ENCODE data around the gene MS4A10. TPM values are rescaled to one million over a fixed set of nuclear protein-coding genes. Genes with fewer than 3 reads are reported as not detected.

MS4A10 gene
- total RNA-seq, 1 donor from 2014 or later, result not detected

GRCh38 chr11:60836866-60837515 lies 51.9 kb downstream of the MS4A10 start:
- no peak overlapping the region for H3K27ac Mint-ChIP-seq (ENCODE audit: unreplicated experiment)
- H3K4me3 Mint-ChIP-seq (ENCODE audit: unreplicated experiment), result no peak overlapping the region
- no peak for TF ChIP-seq CTCF (IDR thresholded peaks at IDR 0.05)
- H3K4me1 Mint-ChIP-seq (ENCODE audit: unreplicated experiment), result peaks cover 27% of the 10 kb centered on the region
- H3K9me3 Mint-ChIP-seq (ENCODE audit: unreplicated experiment), result no peaks in the 10 kb centered on the region
- H3K36me3 Mint-ChIP-seq (ENCODE audit: unreplicated experiment), result no peaks in the 10 kb centered on the region
- peaks cover 33% of the 10 kb centered on the region for H3K27me3 Mint-ChIP-seq (ENCODE audit: unreplicated experiment)
- no peak for DNase-seq (ENCODE audit: extremely low spot score, unreplicated experiment)

- peaks cover 22% of the 10 kb centered on the region for H3K27me3 Mint-ChIP-seq (ENCODE audit: unreplicated experiment)
- no peak overlapping the region for H3K4me3 Mint-ChIP-seq (ENCODE audit: unreplicated experiment)
- DNase-seq (ENCODE audit: extremely low spot score, unreplicated experiment), result no peak
- H3K36me3 Mint-ChIP-seq (ENCODE audit: unreplicated experiment), result no peaks in the 10 kb centered on the region
- no peaks in the 10 kb centered on the region for H3K9me3 Mint-ChIP-seq (ENCODE audit: unreplicated experiment)
- peak; percentile 33 for TF ChIP-seq CTCF (IDR thresholded peaks at IDR 0.05)
- H3K4me1 Mint-ChIP-seq (ENCODE audit: unreplicated experiment), result peaks cover 33% of the 10 kb centered on the region
- H3K27ac Mint-ChIP-seq (ENCODE audit: unreplicated experiment), result no peak overlapping the region
These were observed 53.0 kb downstream of the MS4A10 start for GRCh38 chr11:60838132-60838531.

- Mint-ChIP-seq H3K27me3 (ENCODE audit: unreplicated experiment) (peaks cover 8% of the 10 kb centered on the region), H3K27ac (ENCODE audit: unreplicated experiment) (peak overlapping the region; percentile 97), H3K36me3 (ENCODE audit: unreplicated experiment) (peaks cover 2% of the 10 kb centered on the region), H3K9me3 (ENCODE audit: unreplicated experiment) (no peaks in the 10 kb centered on the region), H3K4me1 (ENCODE audit: unreplicated experiment) (peaks cover 57% of the 10 kb centered on the region), H3K4me3 (ENCODE audit: unreplicated experiment) (peak overlapping the region; percentile 84)
- no peak for DNase-seq (ENCODE audit: extremely low spot score, unreplicated experiment)
- TF ChIP-seq CTCF (IDR thresholded peaks at IDR 0.05), result no peak
These were observed 55.6 kb downstream of the MS4A10 start for GRCh38 chr11:60840470-60841430.

GRCh38 chr11:60841797-60842667 lies 56.9 kb downstream of the MS4A10 start, which contains the start of gene CCDC86:
CCDC86 (plus strand) TSS chr11:60842113; CDS start chr11:60842125, 12 bp downstream.
- Mint-ChIP-seq H3K9me3 (ENCODE audit: unreplicated experiment) (no peaks in the 10 kb centered on the region), H3K36me3 (ENCODE audit: unreplicated experiment) (peaks cover 4% of the 10 kb centered on the region), H3K4me1 (ENCODE audit: unreplicated experiment) (peaks cover 57% of the 10 kb centered on the region), H3K4me3 (ENCODE audit: unreplicated experiment) (peak within 1 kb of the TSS; percentile 84), H3K27ac (ENCODE audit: unreplicated experiment) (peak within 1 kb of the TSS; percentile 97), H3K27me3 (ENCODE audit: unreplicated experiment) (peaks cover 3% of the 10 kb centered on the region)
- peak; percentile 98 for DNase-seq (ENCODE audit: extremely low spot score, unreplicated experiment)
- no peak for TF ChIP-seq CTCF (IDR thresholded peaks at IDR 0.05)
